ENCODE results near the gene SNX10. TPM values are rescaled to one million over a fixed set of nuclear protein-coding genes. Genes with fewer than 3 reads are reported as not detected.

Gene SNX10
- total RNA-seq, 1 donor from 2014 or later: 73.8 TPM

DNA sequence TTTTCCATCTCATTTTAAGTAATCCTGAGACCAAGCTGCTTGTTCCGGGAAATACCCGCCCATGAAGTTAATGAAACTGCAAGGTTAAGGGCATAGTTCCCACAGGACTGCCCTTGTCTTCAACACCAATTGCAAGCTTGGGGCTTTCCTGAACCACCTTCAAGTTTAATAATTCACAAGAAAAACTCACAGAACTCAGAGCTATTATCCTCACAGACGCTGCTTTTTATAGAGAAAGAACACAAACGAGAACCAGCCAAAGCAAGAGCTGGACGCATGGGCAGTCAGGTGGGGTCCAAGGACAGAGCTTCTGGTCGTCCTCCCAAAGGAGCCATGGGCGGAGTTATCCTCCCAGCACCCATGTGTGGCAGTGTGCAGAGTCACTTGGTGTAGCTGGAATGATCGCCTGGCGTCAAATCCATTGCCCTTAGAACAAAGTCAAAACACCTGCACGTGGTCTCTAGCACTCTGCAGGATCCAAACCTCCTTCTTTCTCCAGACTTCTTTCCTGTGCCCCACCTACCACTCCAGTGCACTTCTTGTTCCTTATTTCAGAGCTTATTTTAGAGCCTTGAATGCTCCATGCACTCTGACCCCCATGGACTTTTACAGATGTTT lies 56.7 kb downstream of the SNX10 start:
- intact Hi-C loops (cut with DNase I): no loop called here
- Histone ChIP-seq H3K4me3 (no peak overlapping the region), H3K4me1 (no peaks in the 10 kb centered on the region), H3K36me3 (no peaks in the 10 kb centered on the region), H3K9me3 (no peaks in the 10 kb centered on the region), H3K27me3 (no peaks in the 10 kb centered on the region), H3K27ac (no peak overlapping the region)
- DNase-seq: no peak
- peak; percentile 57 for ATAC-seq
- TF ChIP-seq, protein P1, sequence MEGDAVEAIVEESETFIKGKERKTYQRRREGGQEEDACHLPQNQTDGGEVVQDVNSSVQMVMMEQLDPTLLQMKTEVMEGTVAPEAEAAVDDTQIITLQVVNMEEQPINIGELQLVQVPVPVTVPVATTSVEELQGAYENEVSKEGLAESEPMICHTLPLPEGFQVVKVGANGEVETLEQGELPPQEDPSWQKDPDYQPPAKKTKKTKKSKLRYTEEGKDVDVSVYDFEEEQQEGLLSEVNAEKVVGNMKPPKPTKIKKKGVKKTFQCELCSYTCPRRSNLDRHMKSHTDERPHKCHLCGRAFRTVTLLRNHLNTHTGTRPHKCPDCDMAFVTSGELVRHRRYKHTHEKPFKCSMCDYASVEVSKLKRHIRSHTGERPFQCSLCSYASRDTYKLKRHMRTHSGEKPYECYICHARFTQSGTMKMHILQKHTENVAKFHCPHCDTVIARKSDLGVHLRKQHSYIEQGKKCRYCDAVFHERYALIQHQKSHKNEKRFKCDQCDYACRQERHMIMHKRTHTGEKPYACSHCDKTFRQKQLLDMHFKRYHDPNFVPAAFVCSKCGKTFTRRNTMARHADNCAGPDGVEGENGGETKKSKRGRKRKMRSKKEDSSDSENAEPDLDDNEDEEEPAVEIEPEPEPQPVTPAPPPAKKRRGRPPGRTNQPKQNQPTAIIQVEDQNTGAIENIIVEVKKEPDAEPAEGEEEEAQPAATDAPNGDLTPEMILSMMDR (IDR thresholded peaks at IDR 0.05): no peak

DNA sequence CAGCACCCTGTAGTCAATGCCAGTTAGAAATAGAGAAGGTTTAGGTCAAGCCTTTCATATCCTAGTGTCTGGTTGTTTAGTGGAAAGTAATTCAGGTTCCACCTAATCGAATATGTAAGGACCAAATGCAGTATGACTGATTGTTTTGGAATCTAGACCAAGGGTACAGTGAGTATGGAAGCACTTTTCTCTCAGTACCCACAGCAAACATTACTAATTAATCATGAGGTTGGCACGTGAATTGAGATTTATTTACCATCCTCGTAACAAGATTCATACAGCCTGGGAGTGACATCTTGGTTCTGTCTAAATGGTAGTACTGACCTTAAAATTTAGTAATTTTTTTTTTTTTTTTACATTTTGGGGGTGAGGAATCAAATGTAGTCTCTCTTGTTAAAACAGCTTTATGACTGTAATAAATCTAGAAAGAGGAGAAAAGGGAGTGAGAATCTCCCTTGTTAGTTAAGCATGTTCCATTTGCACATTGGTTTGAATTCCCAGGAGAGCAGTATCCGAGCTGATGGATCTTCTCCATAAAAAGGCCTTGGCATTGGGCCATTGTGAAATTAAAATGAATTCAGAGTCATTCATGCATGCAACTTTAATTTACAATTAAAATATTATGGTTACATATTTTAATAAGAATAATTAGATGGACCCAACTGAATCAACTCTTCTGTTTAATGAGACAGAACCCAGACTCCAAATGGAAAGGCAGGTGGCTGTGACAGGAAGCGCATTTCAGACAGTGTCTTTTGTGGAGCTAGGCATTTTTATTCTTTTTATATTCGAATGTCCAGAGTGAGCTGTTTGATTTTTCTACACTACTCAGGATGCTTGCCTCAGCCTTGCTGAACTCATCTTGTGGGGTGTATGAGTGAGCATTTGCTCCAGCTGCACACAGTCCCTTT lies 57.6 kb downstream of the SNX10 start:
- no peak for ATAC-seq
- no peaks in the 10 kb centered on the region for H3K36me3 ChIP-seq
- no peaks in the 10 kb centered on the region for H3K9me3 ChIP-seq
- intact Hi-C loops (cut with DNase I): no loop called here
- H3K4me3 ChIP-seq: no peak overlapping the region
- DNase-seq: no peak
- no peaks in the 10 kb centered on the region for H3K4me1 ChIP-seq
- no peaks in the 10 kb centered on the region for H3K27me3 ChIP-seq
- TF ChIP-seq, protein P1 (IDR thresholded peaks at IDR 0.05): no peak
- no peak overlapping the region for H3K27ac ChIP-seq

DNA sequence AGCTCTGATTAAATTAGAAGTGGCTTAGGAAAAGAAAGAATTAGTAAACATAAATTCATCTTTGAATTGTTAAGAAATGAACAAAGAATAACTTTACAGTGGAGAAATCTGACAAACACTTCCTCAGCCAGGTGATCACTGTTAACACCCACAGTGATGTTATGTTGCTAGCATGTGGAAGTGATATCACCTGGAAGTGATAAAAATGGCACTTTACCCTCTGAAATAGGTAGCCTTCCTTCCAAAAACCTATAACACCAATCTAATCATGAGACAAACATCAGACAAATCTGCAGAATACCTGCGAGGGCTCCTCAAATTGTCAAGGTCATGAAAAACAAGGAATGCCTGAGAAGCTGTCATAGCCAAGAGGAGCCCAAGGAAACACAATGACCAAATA lies 59.5 kb downstream of the SNX10 start:
- ATAC-seq: no peak
- DNase-seq: no peak

DNA sequence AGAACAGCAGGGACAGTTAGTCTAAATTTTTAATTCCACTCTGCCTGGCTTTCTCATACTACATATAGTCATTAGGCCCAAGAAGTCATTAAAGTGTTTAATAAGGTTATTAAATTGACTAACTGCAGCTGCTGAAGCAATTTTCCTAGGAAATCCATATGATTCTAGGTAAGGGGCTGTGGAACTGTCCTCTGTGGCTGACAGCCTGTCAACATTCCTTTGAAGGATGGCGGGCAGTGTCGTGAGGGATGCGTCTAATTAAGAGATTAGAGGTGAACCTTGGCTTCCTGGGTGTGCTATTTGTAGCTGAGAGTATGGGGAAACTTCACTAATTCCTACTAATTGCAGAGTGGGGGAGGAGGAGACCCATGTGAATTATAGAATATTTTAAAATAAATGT lies 64.6 kb downstream of the SNX10 start:
- TF ChIP-seq, protein P1 (IDR thresholded peaks at IDR 0.05): no peak
- Histone ChIP-seq H3K27me3 (no peaks in the 10 kb centered on the region), H3K36me3 (no peaks in the 10 kb centered on the region), H3K9me3 (no peaks in the 10 kb centered on the region), H3K27ac (no peak overlapping the region), H3K4me3 (no peak overlapping the region), H3K4me1 (no peaks in the 10 kb centered on the region)
- intact Hi-C loops (cut with DNase I): no loop called here
- DNase-seq: no peak
- ATAC-seq: no peak

More for the DNA sequence above, 59.5 kb downstream of the SNX10 start:
- H3K4me3 ChIP-seq: no peak overlapping the region
- H3K4me1 ChIP-seq: no peaks in the 10 kb centered on the region
- intact Hi-C loops (cut with DNase I): no loop called here
- H3K9me3 ChIP-seq: no peaks in the 10 kb centered on the region
- no peaks in the 10 kb centered on the region for H3K27me3 ChIP-seq
- TF ChIP-seq, protein P1 (IDR thresholded peaks at IDR 0.05): no peak
- no peak overlapping the region for H3K27ac ChIP-seq
- H3K36me3 ChIP-seq: no peaks in the 10 kb centered on the region

DNA sequence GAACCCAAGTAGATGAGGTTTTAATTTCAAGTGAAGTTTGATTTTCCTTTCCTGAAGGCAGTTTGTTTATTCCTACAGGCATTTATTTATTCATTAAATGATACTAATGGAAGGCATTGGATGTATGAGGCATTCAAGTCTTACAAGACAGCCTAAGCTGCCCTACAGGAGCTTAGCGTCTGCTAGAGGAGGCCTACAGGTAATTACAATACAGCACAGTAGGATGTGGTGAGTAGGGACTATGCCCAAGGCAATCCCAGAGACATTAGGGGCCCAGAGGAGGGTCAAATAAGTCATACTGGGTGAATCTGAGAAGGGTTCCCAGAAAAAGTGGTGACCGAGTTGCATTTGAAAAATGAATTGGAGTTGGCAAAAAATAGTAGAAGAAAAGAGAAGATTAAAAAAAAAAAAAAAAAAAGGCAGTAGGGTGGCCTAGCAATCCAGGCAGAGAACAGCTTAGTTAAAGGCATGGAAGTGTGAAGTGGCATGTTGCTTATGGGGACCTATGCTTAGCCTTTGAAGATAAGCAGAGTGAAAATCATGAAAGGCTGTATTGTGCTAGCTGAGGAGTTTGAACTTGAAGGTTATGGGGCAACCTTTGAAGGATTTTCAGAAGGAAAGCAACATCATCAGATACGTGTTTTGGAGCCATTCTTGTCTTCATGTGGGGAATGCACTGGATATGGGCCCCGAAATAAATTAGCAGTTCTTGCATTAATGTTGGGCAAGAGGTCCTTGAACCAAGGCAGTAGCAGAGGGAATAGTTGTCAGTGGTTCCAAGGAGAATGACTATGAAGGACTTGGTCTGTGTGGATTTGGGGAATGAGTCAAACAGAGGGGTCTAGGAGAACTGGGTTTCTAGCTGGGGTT lies 65.5 kb downstream of the SNX10 start:
- no peaks in the 10 kb centered on the region for H3K9me3 ChIP-seq
- no peak for ATAC-seq
- H3K4me1 ChIP-seq: no peaks in the 10 kb centered on the region
- intact Hi-C loops (cut with DNase I): no loop called here
- TF ChIP-seq, protein P1 (IDR thresholded peaks at IDR 0.05): no peak
- no peak overlapping the region for H3K27ac ChIP-seq
- no peaks in the 10 kb centered on the region for H3K36me3 ChIP-seq
- no peak overlapping the region for H3K4me3 ChIP-seq
- no peaks in the 10 kb centered on the region for H3K27me3 ChIP-seq
- no peak for DNase-seq
